GM12878 (cell line): Measurements from ENCODE around the gene BPGM. TPM values are rescaled to one million over a fixed set of nuclear protein-coding genes. Genes with fewer than 3 reads are reported as not detected.

Experiments used
- ATAC-seq: fragments of 200-7000 bp; cut with Tn5 transposase; 3 replicates; pipeline ENCODE4 v1.9.1; 2020; ENCODE audit warnings: mild to moderate bottlenecking, moderate library complexity
- BruUV-seq: library from RNA; stranded (reverse); fragments of 400-500 nt; replicated peaks from 2 replicates; lab custom pipeline; 2021; lab: Mats Ljungman, UMichigan
- CTCF ChIA-PET: fragments of 300-600 bp; sonication (Branson Sonifier 250); formaldehyde crosslinking; extraction: SDS; loops from one replicate; lab custom pipeline; 2021; ENCODE audit warnings: inconsistent platforms; lab: Yijun Ruan, JAX
- POLR2A ChIA-PET: fragments of 350-600 bp; formaldehyde crosslinking; extraction: SDS; loops from one replicate; lab custom pipeline; 2021; ENCODE audit warnings: inconsistent platforms; lab: Charles Lee
- RAD21 ChIA-PET: fragments of 300-600 bp; sonication (Branson Sonifier 250); formaldehyde crosslinking; loops from one replicate; lab custom pipeline; 2023; ENCODE audit warnings: antibody characterized with exemption; ENCODE audit not compliant: unreplicated experiment; lab: Charles Lee
- SMC1A ChIA-PET: fragments of 300-600 bp; sonication (Branson Sonifier 250); formaldehyde crosslinking; loops from one replicate; lab custom pipeline; 2023; ENCODE audit not compliant: unreplicated experiment, uncharacterized antibody; lab: Charles Lee
- DNase-seq: peaks from one replicate; pipeline ENCODE4 v3.0.0-alpha.2; 2011; ENCODE audit warnings: low read depth, low spot score
- FAIRE-seq: peaks from 3 replicates; lab custom pipeline; 2011; peaks lifted over from hg19 to GRCh38; lab: Jason Lieb, UNC
- H2AFZ ChIP-seq: 2 replicates; pipeline ENCODE4 v1.6.0; 2011; ENCODE audit warnings: low read depth, low read length, control low read depth; ENCODE audit not compliant: control insufficient read depth
- H3K27ac ChIP-seq: 2 replicates; pipeline ENCODE4 v1.5.1; 2011; ENCODE audit warnings: control low read depth; ENCODE audit not compliant: control insufficient read depth, insufficient read depth
- H3K27me3 ChIP-seq, 2 experiments: replicated peaks in 1 of 2; 2 replicates each; pipeline versions ENCODE4 v1.6.0 to v1.6.1; 2011; ENCODE audit warnings: low read length in 1 of 2; ENCODE audit not compliant: control insufficient read depth in 2 of 2, insufficient read depth in 2 of 2
- H3K36me3 ChIP-seq, 2 experiments: 2 replicates each; pipeline ENCODE4 v1.5.1; 2011; ENCODE audit warnings: low read length in 1 of 2; ENCODE audit not compliant: control insufficient read depth in 2 of 2, insufficient read depth in 2 of 2
- H3K4me1 ChIP-seq: 2 replicates; pipeline ENCODE4 v1.6.1; 2011; ENCODE audit warnings: mild to moderate bottlenecking, low read length, moderate library complexity, mixed read lengths; ENCODE audit not compliant: control insufficient read depth, insufficient read depth
- H3K4me2 ChIP-seq: 2 replicates; pipeline ENCODE4 v1.6.0; 2011; ENCODE audit warnings: control low read depth; ENCODE audit not compliant: control insufficient read depth, insufficient read depth
- H3K4me3 ChIP-seq: fragments of 200-600 bp; sonication (generic); 2 replicates; pipeline ENCODE4 v1.5.1; 2016
- H3K79me2 ChIP-seq: 2 replicates; pipeline ENCODE4 v1.6.0; 2011; ENCODE audit warnings: low read length; ENCODE audit not compliant: control insufficient read depth, insufficient read depth
- H3K9ac ChIP-seq: 2 replicates; pipeline ENCODE4 v1.8.0; 2011; ENCODE audit warnings: low read length, control low read depth, mixed read lengths; ENCODE audit not compliant: control insufficient read depth, insufficient read depth
- H3K9me3 ChIP-seq: replicated peaks from 3 replicates; pipeline ENCODE4 v1.5.1; 2011; ENCODE audit warnings: mild to moderate bottlenecking, low read length; ENCODE audit not compliant: control insufficient read depth, insufficient read depth
- H4K20me1 ChIP-seq: 2 replicates; pipeline ENCODE4 v1.6.0; 2011; ENCODE audit not compliant: control insufficient read depth, insufficient read depth
- CHD1 ChIP-seq: IDR thresholded peaks from 2 replicates; pipeline ENCODE4 v1.6.1; 2012; ENCODE audit warnings: low read depth, low read length, improper control_type of control experiment
- ELK1 ChIP-seq: IDR thresholded peaks from 2 replicates; pipeline ENCODE4 v1.6.1; 2012; ENCODE audit warnings: low read depth, low read length, improper control_type of control experiment
- ESRRA ChIP-seq: IDR thresholded peaks from 2 replicates; pipeline ENCODE4 v1.6.1; 2012; ENCODE audit warnings: mild to moderate bottlenecking, low read length, improper control_type of control experiment
- FOXM1 ChIP-seq: IDR thresholded peaks from 2 replicates; pipeline ENCODE4 v1.6.1; 2012; ENCODE audit warnings: low read depth, mild to moderate bottlenecking, inconsistent platforms, low read length, moderate library complexity
- NFYB ChIP-seq: IDR thresholded peaks from 2 replicates; pipeline ENCODE4 v1.6.1; 2011; ENCODE audit warnings: low read depth, mild to moderate bottlenecking, low read length, improper control_type of control experiment, moderate library complexity; ENCODE audit not compliant: insufficient read depth
- SRF ChIP-seq, 2 experiments: IDR thresholded peaks; 2 replicates each; pipeline ENCODE4 v1.6.1; 2011; ENCODE audit warnings: low read depth in 2 of 2, low read length in 2 of 2, mild to moderate bottlenecking in 1 of 2, moderate library complexity in 1 of 2
- SUZ12 ChIP-seq: fragments of 200-600 bp; sonication (generic); IDR thresholded peaks from one replicate; pipeline ENCODE4 v1.6.1; 2018; ENCODE audit warnings: antibody characterized with exemption, mild to moderate bottlenecking; ENCODE audit not compliant: unreplicated experiment
- TAF1 ChIP-seq: IDR thresholded peaks from 2 replicates; pipeline ENCODE4 v1.6.1; 2011; ENCODE audit warnings: mild to moderate bottlenecking, low read depth, low read length, borderline replicate concordance
- WRNIP1 ChIP-seq: IDR thresholded peaks from 2 replicates; pipeline ENCODE4 v1.6.1; 2011; ENCODE audit warnings: low read depth, low read length, improper control_type of control experiment, borderline replicate concordance
- WGBS: methylation state at CpG from one replicate; pipeline ENCODE4 v1.1.6; 2016; ENCODE audit warnings: low lambda C conversion rate; ENCODE audit not compliant: insufficient replicate concordance, insufficient coverage; ENCODE audit errors: missing lambda C conversion rate; 5-methylcytosine and 5-hydroxymethylcytosine counted together
- in situ Hi-C: fragments of 300-500 bp; cut with MboI; formaldehyde crosslinking; loops from 9 replicates; pipeline ENCODE4 v1.14.3; 2018; ENCODE audit warnings: mixed read lengths
- intact Hi-C: fragments of 100-400 bp; cut with micrococcal nuclease; formaldehyde crosslinking; loops from one replicate; pipeline ENCODE4 v1.14.2; 2022; ENCODE audit not compliant: unreplicated experiment
- polyA plus RNA-seq, 11 experiments: library from polyadenylated mRNA; depleted of rRNA in 4 of 11; unstranded in 6 of 11; stranded (reverse) in 5 of 11; fragments of >200 nt; fragmentation: Nextera tagmentation in 4 of 11; fragmentation: Illumina TruSeq in 1 of 11; extraction: Ambion mirVana in 4 of 11; extraction: Trizol in 1 of 11; gene quantifications; 1 replicate in 1 of 11; 2 replicates in 10 of 11; pipeline versions ENCODE4 v1.2.1 to v1.2.3, GENCODE V29; 2011 to 2016; ENCODE audit warnings: inconsistent platforms in 2 of 11, missing spikeins in 2 of 11, low read depth in 1 of 11
- total RNA-seq, 4 experiments: library from RNA; depleted of rRNA in 3 of 4; stranded (reverse); fragments of >200 nt in 3 of 4; fragmentation: Illumina TruSeq in 1 of 4; extraction: Trizol in 1 of 4; gene quantifications; 2 replicates each; pipeline versions ENCODE4 v1.2.1 to v1.2.3, GENCODE V29; 2013 to 2021
- TF ChIP-seq, protein P1 (sequence below): fragments of 150-350 bp; IDR thresholded peaks from 2 replicates; pipeline ENCODE4 v1.6.1; 2016; ENCODE audit warnings: low read depth, low read length

The BPGM gene
- total and polyA plus RNA-seq, 10 of the 15 experiments (the other 5 are each of a cell fraction or from before 2014, with no cell fraction given), result 9.0 to 20.1 (median 15.2) TPM

DNA sequence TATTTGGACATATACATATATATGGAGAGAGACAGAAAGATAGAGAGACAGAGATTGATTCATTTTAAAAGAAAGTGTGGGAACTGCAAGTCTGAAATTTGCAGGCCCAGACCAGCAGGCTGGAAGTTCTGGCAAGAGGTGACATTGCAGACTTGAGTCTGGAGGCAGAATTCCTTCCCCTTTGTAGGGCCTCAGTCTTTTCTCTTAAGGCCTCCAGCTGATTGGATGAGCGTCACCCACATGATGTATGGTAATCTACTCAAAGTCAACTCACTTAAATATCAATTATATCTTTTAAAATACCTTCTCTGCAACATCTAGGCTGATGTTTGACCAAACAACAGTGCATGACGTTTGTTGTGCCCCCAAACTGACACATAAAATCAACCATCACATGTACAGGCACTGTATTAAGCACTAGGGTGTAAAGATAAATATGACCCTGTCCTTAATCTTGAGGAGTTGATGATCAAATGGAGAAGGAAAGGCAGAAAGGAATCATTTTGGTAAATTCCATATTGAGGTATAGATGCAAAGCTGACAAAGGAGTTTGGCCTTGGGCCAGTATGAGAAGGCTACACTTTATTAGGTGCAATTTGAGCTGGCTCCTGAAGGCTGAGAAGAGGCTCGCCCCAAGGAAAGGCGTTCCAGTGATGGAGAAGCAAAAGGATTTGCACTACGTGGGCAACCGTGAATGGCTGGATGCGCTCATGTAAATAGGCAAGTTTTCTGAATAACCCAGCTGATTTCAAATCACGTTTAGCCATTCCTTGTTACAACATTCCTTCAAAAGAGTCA, 52.6 kb downstream of the BPGM start:
- H3K36me3 ChIP-seq, result no peaks in the 10 kb centered on the region
- H3K4me3 ChIP-seq, result no peak overlapping the region
- 46% methylated on average over 8 of the region's 8 CpGs for WGBS
- no peaks in the 10 kb centered on the region for H3K79me2 ChIP-seq
- no peaks in the 10 kb centered on the region for H3K4me1 ChIP-seq
- SMC1A ChIA-PET, result interaction anchor here (0.7 to 7.5 kb wide), 4 partner anchors 60 to 266 kb away, joined by 3 to 98 read pairs (median 3); no protein-coding TSS in a partner anchor
- POLR2A ChIA-PET, result no interaction called here
- FAIRE-seq, result no peak
- H4K20me1 ChIP-seq, result no peaks in the 10 kb centered on the region
- H3K27ac ChIP-seq, result no peak overlapping the region
- no peak overlapping the region for H2AFZ ChIP-seq
- in situ Hi-C loops, result no loop called here
- CTCF ChIA-PET, result interaction anchor here (0.6 to 5.7 kb wide), 6 partner anchors 13 to 255 kb away, joined by 3 to 125 read pairs (median 4); no protein-coding TSS in a partner anchor
- no peak for ATAC-seq
- H3K9me3 ChIP-seq, result no peaks in the 10 kb centered on the region
- intact Hi-C loops, result no loop called here
- DNase-seq, result no peak
- H3K27me3 ChIP-seq, result peaks cover 0 to 7% of the 10 kb centered on the region in 2 experiments; a peak in 3 of 4 replicates
- no peak overlapping the region for H3K9ac ChIP-seq
- TF ChIP-seq NFYB, result 0 out of 2 replicates have a peak, but pooled peaks have one; percentile 6
- no peak for TF ChIP-seq FOXM1
- TF ChIP-seq, all 136 proteins: peak for 1
- RAD21 ChIA-PET, result interaction anchor here (0.8 to 1.3 kb wide), 4 partner anchors 10 to 235 kb away, joined by 3 to 4 read pairs (median 4); no protein-coding TSS in a partner anchor
- no TSS peak for BruUV-seq
- no peak overlapping the region for H3K4me2 ChIP-seq

- H3K36me3 ChIP-seq, result no peaks in the 10 kb centered on the region
- no peak for DNase-seq
- H4K20me1 ChIP-seq, result no peaks in the 10 kb centered on the region
- H3K4me1 ChIP-seq, result no peaks in the 10 kb centered on the region
- 36% methylated on average over 2 of the region's 2 CpGs for WGBS
- H3K79me2 ChIP-seq, result no peaks in the 10 kb centered on the region
- no peak overlapping the region for H3K4me2 ChIP-seq
- ChIA-PET POLR2A (no interaction called here), SMC1A (interaction anchor here (0.6 to 7.5 kb wide), 6 partner anchors 12 to 267 kb away, joined by 3 to 98 read pairs (median 3); no protein-coding TSS in a partner anchor), CTCF (interaction anchor here (0.6 to 5.7 kb wide), 5 partner anchors 13 to 254 kb away, joined by 3 to 125 read pairs (median 4); no protein-coding TSS in a partner anchor), RAD21 (interaction anchor here (0.8 to 1.4 kb wide), 5 partner anchors 10 to 234 kb away, joined by 3 to 4 read pairs (median 4); no protein-coding TSS in a partner anchor)
- ATAC-seq, result no peak
- intact Hi-C loops (loop anchor here (5.0 kb wide), 1 partner anchor 242 kb away; no protein-coding TSS in a partner anchor), in situ Hi-C loops (loop anchor here (5.0 kb wide), 1 partner anchor 68 kb away; no protein-coding TSS in a partner anchor)
- no TSS peak for BruUV-seq
- H3K27ac ChIP-seq, result no peak overlapping the region
- FAIRE-seq, result no peak
- H3K4me3 ChIP-seq, result no peak overlapping the region
- H2AFZ ChIP-seq, result no peak overlapping the region
- peaks cover 0 to 7% of the 10 kb centered on the region in 2 experiments; a peak in 3 of 4 replicates for H3K27me3 ChIP-seq
- no peak overlapping the region for H3K9ac ChIP-seq
- TF ChIP-seq WRNIP1, result no peak
- TF ChIP-seq, protein P1, sequence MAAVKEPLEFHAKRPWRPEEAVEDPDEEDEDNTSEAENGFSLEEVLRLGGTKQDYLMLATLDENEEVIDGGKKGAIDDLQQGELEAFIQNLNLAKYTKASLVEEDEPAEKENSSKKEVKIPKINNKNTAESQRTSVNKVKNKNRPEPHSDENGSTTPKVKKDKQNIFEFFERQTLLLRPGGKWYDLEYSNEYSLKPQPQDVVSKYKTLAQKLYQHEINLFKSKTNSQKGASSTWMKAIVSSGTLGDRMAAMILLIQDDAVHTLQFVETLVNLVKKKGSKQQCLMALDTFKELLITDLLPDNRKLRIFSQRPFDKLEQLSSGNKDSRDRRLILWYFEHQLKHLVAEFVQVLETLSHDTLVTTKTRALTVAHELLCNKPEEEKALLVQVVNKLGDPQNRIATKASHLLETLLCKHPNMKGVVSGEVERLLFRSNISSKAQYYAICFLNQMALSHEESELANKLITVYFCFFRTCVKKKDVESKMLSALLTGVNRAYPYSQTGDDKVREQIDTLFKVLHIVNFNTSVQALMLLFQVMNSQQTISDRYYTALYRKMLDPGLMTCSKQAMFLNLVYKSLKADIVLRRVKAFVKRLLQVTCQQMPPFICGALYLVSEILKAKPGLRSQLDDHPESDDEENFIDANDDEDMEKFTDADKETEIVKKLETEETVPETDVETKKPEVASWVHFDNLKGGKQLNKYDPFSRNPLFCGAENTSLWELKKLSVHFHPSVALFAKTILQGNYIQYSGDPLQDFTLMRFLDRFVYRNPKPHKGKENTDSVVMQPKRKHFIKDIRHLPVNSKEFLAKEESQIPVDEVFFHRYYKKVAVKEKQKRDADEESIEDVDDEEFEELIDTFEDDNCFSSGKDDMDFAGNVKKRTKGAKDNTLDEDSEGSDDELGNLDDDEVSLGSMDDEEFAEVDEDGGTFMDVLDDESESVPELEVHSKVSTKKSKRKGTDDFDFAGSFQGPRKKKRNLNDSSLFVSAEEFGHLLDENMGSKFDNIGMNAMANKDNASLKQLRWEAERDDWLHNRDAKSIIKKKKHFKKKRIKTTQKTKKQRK, result no peak
- TF ChIP-seq SRF (IDR thresholded peaks at IDR 0.05; ENCODE audit: low read depth in 2 of 2, low read length in 2 of 2), result no peak
- no peak for TF ChIP-seq TAF1
- no peak for TF ChIP-seq ELK1
- no peak for TF ChIP-seq CHD1
- TF ChIP-seq ESRRA, result no peak
- no peak for TF ChIP-seq SUZ12
- TF ChIP-seq, all 136 proteins: peak for 0
- no peaks in the 10 kb centered on the region for H3K9me3 ChIP-seq
Observed at GRCh38 chr7:134699899-134700298, 53.2 kb downstream of the BPGM start.
